NOMO-1 treated with dmso at 0.1 percent for 144 hours (cell line): ENCODE data around the gene PRKAA2.
"Not testable (repeated sequence)": the region's sequence is repeated elsewhere in the genome, so short reads cannot be mapped to it uniquely, and the experiment has no call there.

Source experiments
- DNase-seq: peaks from one replicate; lab custom pipeline; 2025; ENCODE audit not compliant: unreplicated experiment; lab: John Stamatoyannopoulos, UW

Gene PRKAA2

DNA sequence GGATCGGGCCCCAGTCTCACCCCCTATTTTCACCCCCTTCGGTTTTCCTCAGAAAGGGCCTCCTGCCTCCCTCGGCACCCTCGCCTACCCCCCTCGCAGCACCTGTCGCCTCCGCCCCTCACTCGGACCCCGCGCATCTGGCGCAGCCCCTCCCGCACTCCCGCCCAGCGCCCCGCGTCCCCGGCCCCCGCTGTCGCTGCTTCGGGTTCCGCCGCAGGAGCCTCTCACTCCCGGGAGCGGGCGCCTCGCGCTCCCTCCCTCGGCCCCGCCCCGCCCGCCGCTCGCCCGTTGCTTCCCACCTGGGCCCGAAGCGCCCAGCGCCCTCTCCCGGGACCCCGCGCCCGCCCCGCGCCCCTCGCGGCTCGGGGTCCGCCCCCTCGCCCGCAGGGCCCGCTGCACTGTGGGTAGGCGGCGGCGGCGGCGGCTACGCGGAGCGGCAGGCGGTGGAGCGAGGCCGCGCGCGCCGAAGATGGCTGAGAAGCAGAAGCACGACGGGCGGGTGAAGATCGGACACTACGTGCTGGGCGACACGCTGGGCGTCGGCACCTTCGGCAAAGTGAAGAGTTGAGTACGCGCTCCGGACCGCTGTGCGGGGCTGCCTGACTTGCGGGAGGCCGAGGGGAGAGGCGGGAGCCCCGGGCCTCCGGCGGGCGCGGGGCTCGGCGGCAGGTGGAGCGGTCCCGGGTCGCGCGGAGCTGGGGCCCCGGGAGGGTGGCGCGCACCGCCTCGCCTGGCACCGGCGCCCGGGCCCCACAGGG, at the start of gene PRKAA2:
PRKAA2 (plus strand) TSS at position 396 of the 758 bp plus-strand sequence; CDS start at position 470, 74 bp downstream.
- DNase-seq: no peak

DNA sequence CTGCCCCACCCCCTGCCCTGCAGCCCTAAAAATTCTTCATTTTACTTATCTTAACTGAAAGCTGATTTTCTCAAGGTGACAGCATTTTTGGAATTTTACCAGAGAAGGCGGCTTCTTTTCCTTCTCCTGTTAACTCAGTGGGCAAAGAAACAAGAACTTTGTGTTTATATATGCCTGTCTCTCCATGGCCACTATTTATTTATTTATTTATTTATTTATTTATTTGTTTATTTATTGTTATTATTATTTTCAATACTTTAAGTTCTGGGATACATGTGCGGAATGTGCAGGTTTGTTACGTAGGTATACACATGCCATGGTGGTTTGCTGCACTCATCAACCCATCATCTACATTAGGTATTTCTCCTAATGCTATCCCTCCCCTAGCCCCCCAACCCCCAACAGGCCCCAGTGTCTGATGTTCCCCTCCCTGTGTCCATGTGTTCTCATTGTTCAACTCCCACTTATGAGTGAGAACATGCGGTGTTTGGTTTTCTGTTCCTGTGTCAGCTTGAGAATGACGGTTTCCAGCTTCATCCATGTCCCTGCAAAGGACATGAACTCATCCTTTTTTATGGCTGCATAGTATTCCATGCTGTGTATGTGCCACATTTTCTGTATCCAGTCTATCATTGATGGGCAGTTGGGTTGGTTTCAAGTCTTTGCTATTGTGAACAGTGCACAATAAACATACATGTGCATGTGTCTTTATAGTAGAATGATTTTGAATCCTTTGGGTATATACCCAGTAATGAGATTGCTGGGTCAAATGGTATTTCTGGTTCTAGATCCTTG, 49.5 kb upstream of the PRKAA2 start:
- not testable (repeated sequence) for DNase-seq

DNA sequence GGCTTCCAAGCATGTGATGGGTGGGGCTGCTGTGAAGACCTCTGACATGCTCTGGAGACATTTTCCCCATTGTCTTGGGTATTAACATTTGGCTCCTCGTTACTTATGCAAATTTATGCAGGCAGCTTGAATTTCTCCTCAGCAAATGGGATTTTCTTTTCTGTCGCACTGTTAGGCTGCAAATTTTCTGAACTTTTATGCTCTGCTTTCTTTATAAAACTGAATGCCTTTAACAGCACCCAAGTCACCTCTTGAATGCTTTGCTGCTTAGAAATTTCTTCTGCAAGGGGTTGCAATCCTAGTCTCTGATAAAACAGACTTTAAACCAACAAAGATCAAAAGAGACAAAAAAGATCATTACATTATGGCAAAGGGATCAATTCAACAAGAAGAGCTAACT, 35.0 kb upstream of the PRKAA2 start:
- DNase-seq: not testable (repeated sequence)

DNA sequence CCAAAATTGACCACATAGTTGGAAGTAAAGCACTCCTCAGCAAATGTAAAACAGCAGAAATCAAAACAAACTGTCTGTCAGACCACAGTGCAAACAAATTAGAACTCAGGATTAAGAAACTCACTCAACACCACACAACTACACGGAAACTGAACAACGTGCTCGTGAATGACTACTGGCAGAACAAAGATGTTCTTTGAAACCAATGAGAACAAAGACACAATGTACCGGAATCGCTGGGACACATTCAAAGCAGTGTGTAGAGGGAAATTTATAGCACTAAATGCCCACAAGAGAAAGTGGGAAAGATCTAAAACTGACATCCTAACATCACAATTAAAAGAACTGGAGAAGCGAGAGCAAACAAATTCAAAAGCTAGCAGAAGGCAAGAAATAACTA, 34.3 kb upstream of the PRKAA2 start:
- not testable (repeated sequence) for DNase-seq

DNA sequence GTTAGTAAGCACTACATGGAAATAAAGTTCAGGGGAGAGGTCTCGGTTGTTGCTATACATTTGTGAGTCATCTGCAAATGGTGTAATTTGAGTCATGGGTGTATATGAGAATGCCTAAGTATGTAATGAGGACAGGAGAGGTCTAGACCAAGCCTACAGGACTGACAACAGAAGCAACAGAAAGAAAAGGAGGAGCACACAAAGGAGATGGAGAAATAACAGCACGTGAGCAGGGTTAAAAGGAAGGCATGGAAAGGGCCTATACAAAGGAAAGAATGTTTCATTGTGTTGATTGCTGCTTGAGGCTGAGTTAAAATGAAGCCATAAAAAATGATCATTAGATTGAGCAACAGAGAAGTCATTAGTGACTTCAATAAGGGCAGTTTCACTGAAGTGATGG, 28.0 kb upstream of the PRKAA2 start:
- no peak for DNase-seq

DNA sequence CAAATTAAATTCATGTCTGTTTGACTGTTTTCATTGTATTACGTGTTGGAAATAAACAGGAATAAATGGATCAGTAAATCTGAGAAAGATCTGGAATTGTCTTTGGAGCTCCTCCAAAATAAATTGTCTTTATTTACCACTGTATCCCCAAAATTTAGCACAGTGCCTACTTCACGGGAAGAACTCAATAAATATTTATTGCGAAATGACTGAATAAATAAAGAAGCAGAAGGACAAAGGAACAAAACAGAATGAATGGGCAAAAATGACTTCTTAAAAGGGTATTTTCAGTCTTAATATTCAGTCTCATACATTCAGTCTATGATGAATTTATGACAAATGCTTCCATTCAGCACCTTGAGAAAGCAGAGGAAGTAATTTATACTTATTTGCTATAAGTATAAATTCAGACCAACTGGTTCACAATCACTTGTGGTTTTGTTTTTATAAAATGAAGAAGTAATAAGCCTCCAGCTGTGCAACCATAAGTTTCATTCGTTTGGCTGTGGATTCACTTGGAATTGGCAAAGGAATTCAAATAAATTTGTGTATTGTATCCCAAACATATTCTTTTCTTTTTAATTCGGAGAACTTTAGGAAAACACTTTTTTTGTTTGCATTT, 19.2 kb upstream of the PRKAA2 start:
- DNase-seq: no peak

DNA sequence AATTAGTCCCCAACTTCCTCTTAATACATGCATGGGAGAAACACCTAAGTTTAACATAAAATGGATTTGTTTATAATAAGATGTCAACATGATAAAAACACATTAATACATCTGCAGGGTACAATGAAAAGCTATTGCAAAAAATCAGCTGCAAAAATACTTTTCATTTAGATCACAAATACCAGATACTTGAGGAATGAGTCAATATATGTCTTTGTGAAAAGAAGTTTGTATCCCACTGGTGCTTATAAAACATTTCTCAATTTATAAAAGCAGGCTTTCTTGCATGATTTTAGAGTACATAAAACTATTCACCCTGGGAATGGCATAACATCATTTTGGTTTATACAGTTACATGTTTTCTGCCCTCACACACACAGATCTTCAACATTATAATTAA, 18.6 kb upstream of the PRKAA2 start:
- DNase-seq: no peak

DNA sequence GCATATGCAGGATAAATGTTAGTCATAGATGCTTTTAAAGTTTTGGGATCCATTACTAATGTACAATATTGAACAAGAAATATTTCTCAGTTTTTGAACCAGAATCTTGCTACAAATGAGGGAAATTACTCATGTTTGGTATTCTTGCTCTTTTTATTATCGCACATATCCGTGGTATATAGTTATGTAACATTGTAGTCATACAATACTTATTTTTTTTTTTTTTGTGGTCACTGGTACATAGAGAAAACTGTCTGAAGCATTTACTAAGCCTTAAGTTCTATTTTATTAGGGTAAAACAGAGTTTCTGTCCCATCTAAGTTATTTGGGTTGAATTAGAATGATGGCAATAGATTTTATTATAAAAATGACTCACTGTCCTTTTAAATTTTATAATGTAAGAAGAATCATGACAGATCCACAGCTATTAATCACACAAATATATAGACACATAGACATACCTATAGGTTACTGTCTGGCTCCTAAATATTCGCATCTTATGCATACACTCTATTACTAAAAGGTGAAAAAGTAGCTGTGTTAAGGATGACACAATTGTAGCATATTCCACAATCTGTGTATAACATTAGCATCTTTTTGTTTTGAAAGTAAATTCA, 18.0 kb upstream of the PRKAA2 start:
- DNase-seq: no peak

DNA sequence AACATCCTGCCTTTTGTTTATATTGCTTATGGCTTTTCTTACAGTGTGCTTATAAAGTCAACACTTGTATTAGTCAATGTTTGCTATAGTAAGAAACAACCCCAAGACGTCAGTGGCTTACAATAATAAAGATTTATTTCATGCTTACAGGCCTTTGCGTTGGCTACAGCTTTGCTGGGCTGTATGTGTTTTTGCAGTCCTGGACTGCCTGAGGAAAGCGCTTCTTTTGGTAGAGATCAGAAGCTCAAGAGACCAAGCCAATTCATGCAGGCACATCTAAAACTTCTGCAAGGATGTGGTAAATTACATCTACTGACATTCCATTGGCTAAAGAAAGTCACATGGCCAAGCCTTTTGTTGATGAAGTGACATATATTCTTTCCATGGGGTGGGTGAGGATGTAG, 17.5 kb upstream of the PRKAA2 start:
- no peak for DNase-seq

DNA sequence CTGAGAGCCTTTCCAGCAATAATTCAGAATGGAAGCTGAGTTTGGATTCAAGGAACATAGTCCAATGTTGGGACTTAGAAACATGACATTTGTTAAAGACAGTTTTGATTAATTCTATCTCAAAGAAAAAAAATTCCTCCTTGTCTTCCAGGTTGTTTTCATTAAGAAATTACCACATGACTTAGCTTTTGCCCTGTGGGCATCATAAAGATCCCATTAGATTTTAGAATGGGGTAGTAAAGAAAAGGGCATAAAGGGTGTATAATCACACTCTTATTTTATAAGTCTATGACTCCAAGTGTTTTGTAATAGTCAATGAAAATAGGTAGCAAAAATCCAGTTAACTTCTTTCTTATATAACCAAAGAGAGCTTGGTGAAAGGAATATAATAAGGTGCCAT, 14.3 kb upstream of the PRKAA2 start:
- DNase-seq: no peak

DNA sequence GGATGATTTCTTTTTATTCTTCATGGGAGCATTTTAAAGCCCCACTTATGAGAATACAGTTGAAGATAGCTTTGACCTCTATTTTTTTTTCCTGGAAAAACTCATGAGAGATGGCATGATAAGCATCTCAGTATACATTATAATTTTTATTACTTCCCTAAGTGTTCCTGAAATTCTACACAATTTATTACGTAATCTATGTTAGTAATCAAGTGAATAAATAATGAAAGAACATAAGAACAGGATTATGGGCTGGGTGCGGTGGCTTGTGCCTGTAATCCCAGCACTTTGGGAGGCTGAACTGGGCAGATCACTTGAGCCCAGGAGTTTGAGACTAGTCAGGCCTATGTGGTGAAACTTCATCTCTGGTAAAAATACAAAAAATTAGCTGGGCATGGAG, 13.2 kb upstream of the PRKAA2 start:
- DNase-seq: no peak

DNA sequence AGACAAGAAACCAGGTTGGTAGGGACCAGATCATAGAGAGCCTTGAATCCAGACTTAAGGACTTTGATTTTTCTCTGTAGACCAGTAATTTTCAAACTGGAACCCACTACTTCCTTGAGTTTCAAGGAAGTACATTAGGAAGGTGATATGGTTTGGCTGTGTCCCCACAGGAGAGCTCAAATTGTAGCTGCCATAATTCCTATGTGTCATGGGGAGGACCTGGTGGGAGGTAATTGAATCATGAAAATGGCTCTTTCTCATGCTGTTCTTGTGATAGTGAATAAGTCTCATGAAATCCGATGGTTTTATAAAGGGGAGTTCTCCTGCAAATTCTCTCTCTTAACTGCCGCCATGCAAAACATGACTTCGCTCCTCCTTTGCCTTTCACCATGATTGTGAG, 10.1 kb upstream of the PRKAA2 start:
- DNase-seq: no peak

DNA sequence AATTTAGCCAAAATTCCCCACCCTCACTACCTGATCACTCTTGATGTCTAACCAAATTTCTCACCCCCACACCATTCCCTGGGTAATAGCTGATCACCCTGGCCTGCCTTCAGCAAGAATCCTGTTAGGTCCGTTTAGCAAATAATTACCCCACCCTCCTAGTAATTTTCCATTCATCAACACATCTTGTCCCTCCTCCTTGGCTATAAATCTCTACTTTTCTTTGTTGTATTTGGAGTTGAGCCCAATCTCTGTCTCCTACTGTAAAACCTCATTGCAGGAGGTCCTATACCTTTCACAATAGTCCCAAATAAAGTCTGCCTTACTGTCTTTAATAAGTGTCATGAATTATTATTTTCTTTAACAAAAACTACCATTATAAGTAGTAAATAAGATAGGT, 6.9 kb upstream of the PRKAA2 start:
- no peak for DNase-seq

DNA sequence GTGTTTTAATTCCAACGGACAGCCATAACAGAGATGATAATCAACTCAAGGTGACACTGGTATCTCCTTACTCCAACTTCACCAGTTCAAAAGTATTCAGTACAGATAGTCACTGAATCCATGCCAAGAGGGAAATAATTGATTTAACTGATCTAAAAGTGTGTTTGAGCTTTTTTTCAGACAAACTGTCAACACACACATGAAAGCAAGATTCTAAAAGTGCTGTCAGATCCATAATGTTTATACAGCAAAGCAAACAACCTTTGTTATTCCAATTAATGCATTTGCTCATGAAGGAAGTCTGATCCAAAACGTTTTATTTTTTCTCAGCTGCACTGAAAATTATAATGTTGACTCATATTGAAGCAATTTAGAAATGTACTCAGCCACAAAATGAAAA, 5.9 kb upstream of the PRKAA2 start:
- no peak for DNase-seq

DNA sequence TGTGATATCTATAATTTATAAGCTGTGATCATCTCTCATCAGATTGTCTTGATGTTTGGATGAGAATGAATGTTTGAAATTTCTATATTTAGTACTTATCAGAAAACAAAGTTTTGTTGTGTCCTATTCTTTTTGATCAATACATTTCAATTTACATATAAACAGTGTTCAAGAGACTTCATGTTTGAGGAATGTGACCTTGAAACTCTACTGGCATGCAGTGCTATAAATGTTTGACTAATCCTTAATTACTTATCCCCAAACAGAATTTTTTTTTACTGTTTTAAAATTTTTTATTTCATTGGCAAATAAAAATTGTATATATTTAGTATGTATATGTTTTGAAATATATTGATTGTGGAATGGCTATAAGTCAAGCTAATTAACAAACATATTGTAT, 1.5 kb upstream of the PRKAA2 start:
- DNase-seq: no peak

DNA sequence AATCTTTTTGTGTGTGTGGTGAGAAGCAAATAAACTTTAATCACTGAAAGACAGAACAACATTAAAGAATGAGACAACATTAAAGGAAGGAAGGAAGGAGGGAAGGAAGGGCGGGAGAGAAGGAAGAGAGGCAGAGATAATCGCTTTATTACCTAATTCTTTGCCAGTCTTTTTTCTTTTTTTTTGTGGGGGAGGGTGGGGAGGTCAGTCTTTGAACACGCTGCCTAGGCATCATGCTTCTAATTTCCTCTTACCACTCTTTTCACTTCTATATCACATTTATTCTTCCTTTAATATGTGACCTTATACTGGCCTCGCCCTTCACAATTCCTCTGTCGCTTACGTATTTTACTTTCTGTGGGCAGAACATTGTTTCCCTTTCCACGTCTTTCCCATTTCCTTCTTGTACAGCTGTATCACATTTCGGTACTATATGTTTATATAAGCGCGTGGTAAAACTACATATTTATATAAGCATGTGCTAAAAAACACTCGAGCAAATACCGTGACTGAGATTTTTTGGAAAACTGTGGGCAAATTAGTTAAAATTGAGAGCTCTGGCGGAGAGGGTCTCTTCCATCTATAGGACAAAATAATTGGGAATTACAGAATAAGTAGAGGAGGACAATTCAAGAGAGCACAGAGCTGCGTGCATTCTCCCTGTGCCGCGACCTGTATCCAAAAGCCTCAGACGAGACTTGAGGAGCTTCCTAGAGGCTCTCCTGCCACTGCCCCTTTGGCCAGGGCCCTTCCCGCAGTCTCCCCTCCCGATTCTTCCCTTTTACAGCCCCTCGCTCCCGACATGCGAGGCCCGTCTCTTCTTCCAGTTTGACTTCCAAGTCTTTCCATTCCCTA, 823 bp upstream of the PRKAA2 start:
- no peak for DNase-seq

DNA sequence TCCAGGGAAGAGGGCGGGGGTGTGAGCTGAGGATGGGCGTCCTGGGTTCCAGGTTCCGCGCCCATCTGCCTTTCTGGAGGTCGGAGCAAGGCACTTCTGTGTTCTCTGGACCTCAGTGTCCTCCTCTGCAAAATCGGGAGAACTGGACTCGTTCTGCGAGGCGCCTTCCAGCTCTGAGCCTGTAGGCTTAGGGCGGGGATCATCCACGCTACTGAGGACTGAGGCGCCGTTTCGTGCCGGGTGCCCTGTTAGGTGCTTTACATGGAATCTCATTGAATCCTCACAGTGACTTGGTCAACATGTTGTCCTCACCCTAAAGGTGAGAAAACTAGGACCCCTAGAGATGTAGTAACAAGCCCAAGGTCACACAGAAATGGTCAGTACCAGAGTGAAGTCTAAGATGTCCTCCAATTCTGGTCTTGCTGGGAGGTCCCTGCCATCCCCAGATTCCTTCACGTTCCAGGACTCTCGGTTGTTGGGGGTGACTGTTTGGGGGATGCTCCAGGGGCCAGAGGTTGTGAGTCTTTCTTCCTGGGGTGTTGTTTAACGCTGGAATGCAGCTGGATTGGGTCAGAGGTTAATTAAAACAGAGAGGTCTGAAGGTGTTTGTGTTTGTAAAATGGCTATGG, 677 bp downstream of the PRKAA2 start:
- no peak for DNase-seq

DNA sequence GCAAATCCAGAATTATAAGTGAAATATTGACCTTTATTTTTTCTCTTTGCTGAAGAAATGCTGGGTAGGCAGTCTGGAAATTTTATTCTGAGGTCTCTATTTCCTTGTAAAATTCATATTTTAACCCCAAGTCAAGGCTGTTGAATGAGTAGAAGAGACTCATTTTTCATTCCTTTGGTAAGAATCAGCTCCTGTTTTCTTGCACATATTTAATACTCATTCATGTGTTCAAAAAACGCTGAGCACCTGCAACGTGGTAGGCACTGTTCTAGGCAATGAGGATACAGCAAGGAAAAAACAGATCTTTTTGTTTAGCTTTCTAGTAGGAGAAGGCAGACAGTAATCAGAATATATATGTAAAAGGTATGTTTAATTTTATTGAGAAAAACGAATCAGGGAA, 1.5 kb downstream of the PRKAA2 start:
- no peak for DNase-seq

DNA sequence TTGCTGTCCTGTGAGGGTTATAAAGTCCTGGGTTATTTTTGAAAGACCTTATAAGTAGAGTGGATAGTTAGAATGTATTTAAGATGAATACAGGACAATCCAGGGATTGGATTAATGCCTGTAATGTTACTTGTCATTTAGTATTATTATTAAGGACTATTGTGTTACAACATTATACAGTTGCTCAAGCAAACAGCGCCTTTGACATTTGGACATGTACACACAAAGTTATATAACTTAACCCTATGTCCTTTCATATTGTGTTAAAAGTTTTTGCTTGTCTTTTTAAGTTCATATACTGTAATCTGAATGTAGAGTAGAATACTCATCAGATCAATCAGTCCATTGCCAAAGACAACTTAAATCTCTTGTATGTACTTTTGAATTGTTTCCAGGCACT, 2.0 kb downstream of the PRKAA2 start:
- DNase-seq: no peak

DNA sequence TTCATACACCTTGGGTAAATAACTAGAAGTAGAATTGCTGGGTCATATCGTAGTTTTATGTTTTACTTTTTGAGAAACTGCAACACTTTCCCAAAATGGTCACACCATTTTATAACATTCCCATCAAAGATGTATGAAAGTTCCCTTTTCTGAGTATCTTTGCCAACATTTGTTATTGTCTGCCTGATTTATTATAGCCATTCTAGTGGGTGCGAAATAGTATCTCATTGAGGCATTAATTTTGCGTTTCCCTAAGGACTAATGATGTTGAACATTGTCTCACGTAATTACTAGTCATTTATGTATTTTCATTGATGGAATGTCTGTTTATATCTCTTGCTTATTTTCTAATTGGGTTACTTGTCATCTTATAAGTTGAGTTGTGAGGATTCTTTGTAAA, 3.4 kb downstream of the PRKAA2 start:
- no peak for DNase-seq
